Panc1 (cell line): Measurements from ENCODE around the gene COL27A1. TPM values are rescaled to one million over a fixed set of nuclear protein-coding genes. Genes with fewer than 3 reads are reported as not detected.

Experiments
- ATAC-seq: fragments of 200-7000 bp; cut with Tn5 transposase; 2 replicates; pipeline ENCODE4 v1.9.1; 2020; ENCODE audit warnings: mild to moderate bottlenecking, moderate library complexity
- BruUV-seq: library from RNA; stranded (reverse); fragments of 400-500 nt; replicated peaks from 2 replicates; lab custom pipeline; 2021; lab: Mats Ljungman, UMichigan
- CTCF ChIA-PET: fragments of 300-600 bp; sonication (Branson Sonifier 250); formaldehyde crosslinking; loops from one replicate; lab custom pipeline; 2022; ENCODE audit warnings: antibody characterized with exemption; lab: Charles Lee
- POLR2A ChIA-PET: fragments of 300-600 bp; sonication (Branson Sonifier 250); formaldehyde crosslinking; loops from one replicate; lab custom pipeline; 2022; ENCODE audit warnings: antibody characterized with exemption; lab: Charles Lee
- DNase-seq: peaks from one replicate; pipeline ENCODE4 v3.0.0-alpha.2; 2010; ENCODE audit warnings: low read depth, low spot score
- H3K27ac ChIP-seq: 2 replicates; pipeline ENCODE4 v1.5.1; 2011; ENCODE audit warnings: mild to moderate bottlenecking, low read length, inconsistent platforms
- H3K27me3 ChIP-seq: fragments of 200-500 bp; sonication (Bioruptor generic); 2 replicates; pipeline ENCODE4 v1.6.0; 2014; ENCODE audit warnings: low read length, inconsistent platforms; ENCODE audit not compliant: control insufficient read depth, insufficient read depth
- H3K36me3 ChIP-seq: fragments of 200-500 bp; sonication (Bioruptor generic); 2 replicates; pipeline ENCODE4 v1.5.1; 2014; ENCODE audit warnings: inconsistent platforms, mild to moderate bottlenecking, low read length, moderate library complexity; ENCODE audit not compliant: control insufficient read depth, insufficient read depth
- H3K4me1 ChIP-seq: 2 replicates; pipeline ENCODE4 v1.5.1; 2011; ENCODE audit warnings: inconsistent platforms, mild to moderate bottlenecking, low read length, moderate library complexity; ENCODE audit not compliant: control insufficient read depth, insufficient read depth
- H3K4me3 ChIP-seq, 2 experiments: 2 replicates each; pipeline ENCODE4 v1.5.1; 2011 to 2012; ENCODE audit warnings: low read depth in 2 of 2, low read length in 2 of 2, mild to moderate bottlenecking in 2 of 2, inconsistent platforms in 1 of 2, moderate library complexity in 1 of 2
- H3K9me3 ChIP-seq: fragments of 200-500 bp; sonication (Bioruptor generic); 2 replicates; pipeline ENCODE4 v1.5.1; 2014; ENCODE audit warnings: low read depth, mild to moderate bottlenecking, inconsistent platforms, low read length, moderate library complexity; ENCODE audit not compliant: control insufficient read depth, insufficient read depth
- POLR2AphosphoS5 ChIP-seq: IDR thresholded peaks from 2 replicates; pipeline ENCODE4 v1.6.1; 2012; ENCODE audit warnings: mild to moderate bottlenecking, low read depth, low read length, moderate library complexity
- REST ChIP-seq, 2 experiments: IDR thresholded peaks; 2 replicates each; pipeline ENCODE4 v1.6.1; 2011 to 2012; ENCODE audit warnings: low read depth in 2 of 2, control low read depth in 1 of 2, low read length in 1 of 2, mild to moderate bottlenecking in 1 of 2, moderate library complexity in 1 of 2; ENCODE audit not compliant: insufficient read depth in 1 of 2
- SIN3A ChIP-seq: IDR thresholded peaks from 2 replicates; pipeline ENCODE4 v1.6.1; 2012; ENCODE audit warnings: low read depth, mild to moderate bottlenecking, low read length, moderate library complexity, borderline replicate concordance; ENCODE audit not compliant: insufficient read depth
- TCF7L2 ChIP-seq: IDR thresholded peaks from 2 replicates; pipeline ENCODE4 v1.6.1; 2011; ENCODE audit warnings: mild to moderate bottlenecking, low read depth, low read length, inconsistent platforms
- in situ Hi-C: cut with HindIII; loops from 2 replicates; pipeline ENCODE4 v1.10.0; 2016; ENCODE audit warnings: low sequenced_read_pairs, low pct_unique_long_range_greater_than_20kb
- intact Hi-C: fragments of 100-400 bp; cut with micrococcal nuclease; formaldehyde crosslinking; loops from one replicate; pipeline ENCODE4 v1.10.0; 2022; ENCODE audit not compliant: unreplicated experiment
- total RNA-seq: library from RNA; stranded (reverse); gene quantifications from one replicate; pipeline ENCODE4 v1.2.1, GENCODE V29; 2021; ENCODE audit not compliant: unreplicated experiment
- TF ChIP-seq, protein P1 (sequence below): fragments of 450-650 bp; IDR thresholded peaks from 2 replicates; pipeline ENCODE4 v1.5.1; 2017; ENCODE audit warnings: mild to moderate bottlenecking

Gene COL27A1
- total RNA-seq, 1 experiment from 2014 or later = 5.1 TPM

DNA sequence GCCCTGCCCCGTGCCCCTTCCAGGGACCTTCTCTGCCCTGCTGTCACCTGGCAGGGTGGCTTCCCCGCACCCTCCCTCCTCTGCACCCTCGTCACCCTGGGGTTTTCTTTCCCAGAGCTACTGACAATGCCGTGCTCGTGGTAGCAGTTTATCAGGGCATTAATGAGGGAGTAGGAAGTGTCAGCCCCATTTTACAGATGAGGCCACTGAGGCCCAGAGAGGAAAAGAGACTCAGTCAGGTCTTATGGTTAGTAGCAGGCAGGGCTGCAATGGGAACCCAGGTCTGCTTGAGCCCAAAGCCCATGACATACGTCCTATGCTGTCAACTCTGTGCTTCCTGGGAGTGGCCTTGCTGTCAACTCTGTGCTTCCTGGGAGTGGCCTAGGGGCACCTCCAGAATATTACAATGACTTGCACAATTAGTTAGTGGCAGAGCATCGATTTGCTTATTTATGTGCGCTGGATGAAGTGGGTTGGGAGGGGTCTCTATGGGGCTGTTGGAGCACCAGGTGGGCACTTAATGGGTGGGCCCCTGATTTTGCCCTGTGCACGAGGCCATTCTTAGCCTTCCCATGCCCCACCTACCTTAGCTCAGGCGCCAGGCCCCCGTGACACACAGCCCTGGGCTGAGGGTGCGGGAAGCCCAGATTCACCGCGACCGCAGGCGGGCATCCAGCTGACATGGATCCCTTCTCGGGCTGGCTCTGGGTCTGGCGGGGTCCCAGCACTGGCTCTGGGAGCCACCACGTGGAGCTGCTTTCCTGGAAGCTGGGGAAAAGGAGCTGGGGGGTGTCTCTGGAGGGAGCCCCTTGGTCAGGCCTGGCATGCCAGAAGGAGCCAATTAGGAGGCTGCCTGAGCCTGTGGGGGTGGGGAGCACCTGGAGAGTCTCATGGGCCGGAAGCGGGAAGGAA lies 85.6 kb downstream of the COL27A1 start:
- in situ Hi-C loops = no loop called here
- TF ChIP-seq REST (IDR thresholded peaks at IDR 0.05; ENCODE audit: insufficient read depth in 1 of 2, low read depth in 2 of 2, low read length in 1 of 2) (no peak), TCF7L2 (no peak), POLR2AphosphoS5 (no peak), SIN3A (no peak)
- TF ChIP-seq, protein P1, sequence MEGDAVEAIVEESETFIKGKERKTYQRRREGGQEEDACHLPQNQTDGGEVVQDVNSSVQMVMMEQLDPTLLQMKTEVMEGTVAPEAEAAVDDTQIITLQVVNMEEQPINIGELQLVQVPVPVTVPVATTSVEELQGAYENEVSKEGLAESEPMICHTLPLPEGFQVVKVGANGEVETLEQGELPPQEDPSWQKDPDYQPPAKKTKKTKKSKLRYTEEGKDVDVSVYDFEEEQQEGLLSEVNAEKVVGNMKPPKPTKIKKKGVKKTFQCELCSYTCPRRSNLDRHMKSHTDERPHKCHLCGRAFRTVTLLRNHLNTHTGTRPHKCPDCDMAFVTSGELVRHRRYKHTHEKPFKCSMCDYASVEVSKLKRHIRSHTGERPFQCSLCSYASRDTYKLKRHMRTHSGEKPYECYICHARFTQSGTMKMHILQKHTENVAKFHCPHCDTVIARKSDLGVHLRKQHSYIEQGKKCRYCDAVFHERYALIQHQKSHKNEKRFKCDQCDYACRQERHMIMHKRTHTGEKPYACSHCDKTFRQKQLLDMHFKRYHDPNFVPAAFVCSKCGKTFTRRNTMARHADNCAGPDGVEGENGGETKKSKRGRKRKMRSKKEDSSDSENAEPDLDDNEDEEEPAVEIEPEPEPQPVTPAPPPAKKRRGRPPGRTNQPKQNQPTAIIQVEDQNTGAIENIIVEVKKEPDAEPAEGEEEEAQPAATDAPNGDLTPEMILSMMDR = no peak
- no peaks in the 10 kb centered on the region for H3K4me1 ChIP-seq
- BruUV-seq = no TSS peak
- no peak overlapping the region for H3K4me3 ChIP-seq
- H3K36me3 ChIP-seq = no peaks in the 10 kb centered on the region
- H3K27me3 ChIP-seq = no peaks in the 10 kb centered on the region
- POLR2A ChIA-PET = no interaction called here
- ATAC-seq (no peak), DNase-seq (no peak)
- H3K9me3 ChIP-seq = no peaks in the 10 kb centered on the region
- no peak overlapping the region for H3K27ac ChIP-seq
- intact Hi-C loops = no loop called here
- CTCF ChIA-PET = no interaction called here

DNA sequence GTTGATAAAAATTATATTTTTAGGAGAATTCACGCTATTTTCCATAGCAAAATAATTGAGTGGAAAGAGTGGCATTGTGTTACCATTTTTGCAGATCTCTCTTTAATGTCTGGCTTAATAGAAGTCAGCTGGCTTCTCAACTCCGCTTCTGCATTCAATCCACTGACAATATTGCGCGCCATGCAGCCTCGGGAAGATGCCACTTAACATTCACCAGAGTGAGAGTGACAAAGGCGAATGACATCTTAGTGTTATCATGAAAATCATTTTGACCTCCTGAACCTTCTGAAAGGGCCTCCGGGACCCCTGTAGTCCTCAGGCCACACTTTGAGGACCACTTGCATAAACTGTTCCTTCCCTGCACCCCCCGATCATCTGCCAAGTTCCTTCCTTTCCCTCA lies 87.5 kb downstream of the COL27A1 start:
- DNase-seq (no peak), ATAC-seq (no peak)
- ChIA-PET POLR2A (no interaction called here), CTCF (no interaction called here)
- no peaks in the 10 kb centered on the region for H3K27me3 ChIP-seq
- intact Hi-C loops (no loop called here), in situ Hi-C loops (no loop called here)
- no peaks in the 10 kb centered on the region for H3K9me3 ChIP-seq
- H3K4me1 ChIP-seq = no peaks in the 10 kb centered on the region
- H3K4me3 ChIP-seq = no peak overlapping the region
- BruUV-seq = no TSS peak
- H3K36me3 ChIP-seq = no peaks in the 10 kb centered on the region
- H3K27ac ChIP-seq = no peak overlapping the region
- no peak for TF ChIP-seq POLR2AphosphoS5
- TF ChIP-seq, protein P1 = no peak
- TF ChIP-seq REST (IDR thresholded peaks at IDR 0.05; ENCODE audit: insufficient read depth in 1 of 2, low read depth in 2 of 2, low read length in 1 of 2) = no peak
